IPS-20b (cell line): Measurements from ENCODE around the gene TDRD9.

ENCODE experiments used
- H3K27ac ChIP-seq: one replicate; pipeline ENCODE4 v1.5.1; 2013; ENCODE audit warnings: low read length
- H3K27me3 ChIP-seq: 2 replicates; pipeline ENCODE4 v1.6.1; 2013; ENCODE audit warnings: mild to moderate bottlenecking, low read length, inconsistent platforms; ENCODE audit not compliant: insufficient read depth
- H3K36me3 ChIP-seq: 2 replicates; pipeline ENCODE4 v1.6.1; 2013; ENCODE audit warnings: low read depth, mild to moderate bottlenecking, inconsistent platforms, low read length, moderate library complexity; ENCODE audit not compliant: insufficient read depth
- H3K4me1 ChIP-seq: 2 replicates; pipeline ENCODE4 v1.6.1; 2013; ENCODE audit warnings: mild to moderate bottlenecking, control low read depth, inconsistent platforms, low read length, moderate library complexity; ENCODE audit not compliant: insufficient read depth
- H3K4me3 ChIP-seq: 2 replicates; pipeline ENCODE4 v1.5.1; 2013; ENCODE audit warnings: mild to moderate bottlenecking, low read length, inconsistent platforms
- H3K9ac ChIP-seq: 2 replicates; pipeline ENCODE4 v1.6.1; 2013; ENCODE audit warnings: low read depth, mild to moderate bottlenecking, inconsistent platforms, low read length, moderate library complexity
- H3K9me3 ChIP-seq: 2 replicates; pipeline ENCODE4 v1.6.1; 2013; ENCODE audit warnings: mild to moderate bottlenecking, low read depth, low read length, inconsistent platforms; ENCODE audit not compliant: insufficient read depth

TDRD9 gene

DNA sequence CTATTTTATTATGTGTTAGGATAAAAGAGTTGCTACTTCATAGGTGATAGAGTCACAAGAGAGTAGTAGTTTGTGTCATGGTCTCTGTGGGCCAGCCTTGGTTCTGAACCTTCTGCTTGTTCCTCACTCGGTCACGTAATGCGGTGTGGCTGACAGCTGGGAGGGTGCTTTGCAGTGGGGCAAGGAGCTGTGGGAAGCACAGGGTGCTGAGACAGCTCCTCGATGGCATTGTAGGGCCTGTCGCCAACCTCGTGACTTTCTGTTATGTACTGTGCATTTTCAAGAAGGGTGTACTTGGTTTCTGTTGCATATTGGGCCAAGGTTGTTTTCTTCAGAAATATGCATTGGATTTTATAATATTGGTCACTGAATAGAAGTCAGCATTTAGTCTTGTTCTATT lies 75.4 kb downstream of the TDRD9 start:
- no peak overlapping the region for H3K27ac ChIP-seq
- no peaks in the 10 kb centered on the region for H3K9me3 ChIP-seq
- H3K36me3 ChIP-seq = no peaks in the 10 kb centered on the region
- no peaks in the 10 kb centered on the region for H3K4me1 ChIP-seq
- H3K27me3 ChIP-seq = no peaks in the 10 kb centered on the region
- no peak overlapping the region for H3K9ac ChIP-seq
- H3K4me3 ChIP-seq = no peak overlapping the region

GRCh38 chr14:104004849-104005248 lies 76.6 kb downstream of the TDRD9 start:
- no peak overlapping the region for H3K9ac ChIP-seq
- no peak overlapping the region for H3K27ac ChIP-seq
- H3K4me3 ChIP-seq = no peak overlapping the region
- no peaks in the 10 kb centered on the region for H3K27me3 ChIP-seq
- no peaks in the 10 kb centered on the region for H3K36me3 ChIP-seq
- H3K4me1 ChIP-seq = no peaks in the 10 kb centered on the region
- no peaks in the 10 kb centered on the region for H3K9me3 ChIP-seq

DNA sequence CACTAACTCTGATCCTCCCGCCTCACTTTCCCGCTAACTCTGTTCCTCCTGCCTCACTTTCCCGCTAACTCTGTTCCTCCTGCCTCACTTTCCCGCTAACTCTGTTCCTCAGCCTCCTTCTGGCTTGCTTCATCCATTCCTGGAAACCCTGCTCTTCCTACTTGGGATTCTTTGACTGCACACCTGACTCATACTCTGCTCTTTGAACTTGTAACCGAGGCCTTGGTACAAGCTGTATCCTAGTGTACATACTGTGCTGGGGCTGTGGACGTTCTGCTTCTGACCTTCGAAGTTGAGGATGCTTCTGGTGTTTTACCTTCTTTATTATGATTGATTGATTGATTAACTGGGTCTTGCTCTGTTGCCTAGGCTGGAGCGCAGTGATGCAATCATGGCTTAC lies 77.2 kb downstream of the TDRD9 start:
- H3K36me3 ChIP-seq = no peaks in the 10 kb centered on the region
- no peak overlapping the region for H3K27ac ChIP-seq
- H3K9ac ChIP-seq = no peak overlapping the region
- H3K4me1 ChIP-seq = no peaks in the 10 kb centered on the region
- H3K9me3 ChIP-seq = no peaks in the 10 kb centered on the region
- no peak overlapping the region for H3K4me3 ChIP-seq
- no peaks in the 10 kb centered on the region for H3K27me3 ChIP-seq

GRCh38 chr14:104007121-104007520 lies 78.9 kb downstream of the TDRD9 start:
- no peaks in the 10 kb centered on the region for H3K27me3 ChIP-seq
- no peaks in the 10 kb centered on the region for H3K4me1 ChIP-seq
- H3K27ac ChIP-seq = no peak overlapping the region
- H3K9ac ChIP-seq = no peak overlapping the region
- no peaks in the 10 kb centered on the region for H3K36me3 ChIP-seq
- H3K9me3 ChIP-seq = no peaks in the 10 kb centered on the region
- H3K4me3 ChIP-seq = no peak overlapping the region

- Histone ChIP-seq H3K4me1 (no peaks in the 10 kb centered on the region), H3K9ac (no peak overlapping the region), H3K9me3 (no peaks in the 10 kb centered on the region), H3K27me3 (no peaks in the 10 kb centered on the region), H3K36me3 (no peaks in the 10 kb centered on the region), H3K27ac (no peak overlapping the region), H3K4me3 (no peak overlapping the region)
These were observed 81.0 kb downstream of the TDRD9 start for GRCh38 chr14:104009297-104009696.

DNA sequence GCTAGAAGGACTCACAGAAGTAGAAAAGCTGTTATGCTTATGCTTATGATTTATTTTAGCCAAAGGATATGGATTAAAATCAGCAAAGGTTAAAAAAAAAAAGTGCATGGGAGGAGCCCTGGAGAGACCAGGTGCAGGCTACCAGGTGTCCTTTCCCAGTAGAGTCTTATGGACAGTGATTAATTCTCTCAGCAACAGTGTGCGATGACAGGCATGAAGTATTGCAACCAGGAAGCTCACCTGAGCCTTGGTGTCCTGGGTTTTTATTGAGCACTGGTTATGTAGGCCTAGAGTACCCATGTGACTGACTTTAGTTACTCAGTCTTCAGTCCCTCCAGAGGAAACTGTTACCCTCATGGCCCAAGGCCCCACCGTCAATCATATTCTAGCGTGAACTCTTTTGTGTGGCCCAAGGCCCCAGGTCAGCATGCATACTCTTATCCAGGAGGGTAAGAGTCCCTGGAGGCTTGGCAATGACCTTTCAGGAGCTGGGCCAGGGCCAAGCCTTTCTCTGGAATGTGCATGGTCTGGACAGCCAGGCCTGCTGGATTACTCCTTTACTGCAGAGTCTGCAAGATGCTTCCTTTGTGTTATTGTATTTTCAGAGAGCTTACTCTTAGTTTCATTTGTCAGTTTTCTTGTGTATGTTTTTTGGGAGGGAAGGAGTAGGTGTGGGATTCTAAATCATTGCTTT lies 83.7 kb downstream of the TDRD9 start:
- no peak overlapping the region for H3K4me3 ChIP-seq
- H3K9ac ChIP-seq = no peak overlapping the region
- H3K27me3 ChIP-seq = no peaks in the 10 kb centered on the region
- H3K36me3 ChIP-seq = no peaks in the 10 kb centered on the region
- no peaks in the 10 kb centered on the region for H3K9me3 ChIP-seq
- no peak overlapping the region for H3K27ac ChIP-seq
- H3K4me1 ChIP-seq = no peaks in the 10 kb centered on the region

- Histone ChIP-seq H3K4me1 (no peaks in the 10 kb centered on the region), H3K9ac (no peak overlapping the region), H3K36me3 (no peaks in the 10 kb centered on the region), H3K27ac (no peak overlapping the region), H3K27me3 (no peaks in the 10 kb centered on the region), H3K9me3 (no peaks in the 10 kb centered on the region), H3K4me3 (no peak overlapping the region)
These were observed 86.5 kb downstream of the TDRD9 start for GRCh38 chr14:104014764-104015163.

- no peaks in the 10 kb centered on the region for H3K27me3 ChIP-seq
- no peak overlapping the region for H3K27ac ChIP-seq
- H3K9me3 ChIP-seq = no peaks in the 10 kb centered on the region
- no peak overlapping the region for H3K9ac ChIP-seq
- H3K4me1 ChIP-seq = no peaks in the 10 kb centered on the region
- no peak overlapping the region for H3K4me3 ChIP-seq
- H3K36me3 ChIP-seq = no peaks in the 10 kb centered on the region
These were observed 88.8 kb downstream of the TDRD9 start for GRCh38 chr14:104016873-104017650.

- Histone ChIP-seq H3K36me3 (no peaks in the 10 kb centered on the region), H3K27me3 (no peaks in the 10 kb centered on the region), H3K4me3 (no peak overlapping the region), H3K9ac (no peak overlapping the region), H3K9me3 (no peaks in the 10 kb centered on the region), H3K4me1 (no peaks in the 10 kb centered on the region), H3K27ac (no peak overlapping the region)
These were observed 90.8 kb downstream of the TDRD9 start for GRCh38 chr14:104019029-104019428.

GRCh38 chr14:104019806-104020205 lies 91.5 kb downstream of the TDRD9 start:
- Histone ChIP-seq H3K36me3 (no peaks in the 10 kb centered on the region), H3K27ac (no peak overlapping the region), H3K27me3 (no peaks in the 10 kb centered on the region), H3K9ac (no peak overlapping the region), H3K4me1 (no peaks in the 10 kb centered on the region), H3K4me3 (no peak overlapping the region), H3K9me3 (no peaks in the 10 kb centered on the region)

DNA sequence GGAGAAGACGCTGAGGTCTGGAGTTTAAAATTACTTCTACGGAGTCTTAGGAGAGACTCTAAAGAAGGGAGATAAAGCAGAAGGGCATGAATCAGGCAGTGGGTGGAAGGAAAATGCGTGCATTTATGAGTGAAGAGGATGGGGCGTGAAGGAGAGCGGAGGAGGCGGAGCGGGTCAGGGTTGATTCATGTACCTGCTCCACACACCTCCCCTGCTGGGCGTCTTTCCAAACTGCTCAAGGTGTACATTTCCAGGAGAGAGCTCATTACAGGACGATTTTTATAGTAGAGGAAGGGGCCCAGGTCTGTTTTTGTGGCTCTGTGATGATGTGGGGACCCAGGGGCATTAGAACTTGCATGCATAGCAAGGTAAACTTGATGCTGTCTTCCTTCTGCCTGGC lies 92.2 kb downstream of the TDRD9 start:
- no peaks in the 10 kb centered on the region for H3K9me3 ChIP-seq
- H3K27me3 ChIP-seq = no peaks in the 10 kb centered on the region
- H3K36me3 ChIP-seq = no peaks in the 10 kb centered on the region
- H3K27ac ChIP-seq = no peak overlapping the region
- H3K9ac ChIP-seq = no peak overlapping the region
- H3K4me3 ChIP-seq = no peak overlapping the region
- H3K4me1 ChIP-seq = no peaks in the 10 kb centered on the region

- H3K9me3 ChIP-seq = no peaks in the 10 kb centered on the region
- H3K27me3 ChIP-seq = no peaks in the 10 kb centered on the region
- no peak overlapping the region for H3K27ac ChIP-seq
- no peaks in the 10 kb centered on the region for H3K4me1 ChIP-seq
- no peaks in the 10 kb centered on the region for H3K36me3 ChIP-seq
- no peak overlapping the region for H3K4me3 ChIP-seq
- H3K9ac ChIP-seq = no peak overlapping the region
These were observed 95.2 kb downstream of the TDRD9 start for GRCh38 chr14:104023325-104024055.
